HEK293 (cell line): Measurements from ENCODE around the gene UBXN11.

Source experiments
- CTCF ChIA-PET: fragments of 350-600 bp; formaldehyde crosslinking; extraction: SDS; loops from one replicate; lab custom pipeline; 2021; ENCODE audit warnings: antibody characterized with exemption; lab: Yijun Ruan, JAX
- POLR2A ChIA-PET: fragments of 300-600 bp; formaldehyde crosslinking; extraction: SDS; loops from one replicate; lab custom pipeline; 2020; ENCODE audit warnings: antibody characterized with exemption, inconsistent platforms; lab: Yijun Ruan, JAX
- H3K27ac ChIP-seq: fragments of 200-500 bp; sonication (Bioruptor generic); 2 replicates; pipeline ENCODE4 v1.5.1; 2014; ENCODE audit warnings: low read depth, low read length, control low read depth, inconsistent platforms; ENCODE audit errors: extremely low read depth
- H3K36me3 ChIP-seq, 2 experiments: fragments of 200-500 bp in 1 of 2; sonication (Bioruptor generic) in 1 of 2; 1 replicate in 1 of 2; 2 replicates in 1 of 2; pipeline ENCODE4 v1.5.1; 2014 to 2017; ENCODE audit warnings: inconsistent platforms in 2 of 2, low read length in 2 of 2; ENCODE audit not compliant: control insufficient read depth in 2 of 2, insufficient read depth in 1 of 2
- H3K4me1 ChIP-seq: fragments of 200-500 bp; sonication (Bioruptor generic); 2 replicates; pipeline ENCODE4 v1.5.1; 2014; ENCODE audit warnings: mild to moderate bottlenecking, low read length, inconsistent platforms; ENCODE audit not compliant: control insufficient read depth, insufficient read depth
- H3K4me3 ChIP-seq: 2 replicates; pipeline ENCODE4 v1.5.1; 2011; ENCODE audit warnings: low read depth, mild to moderate bottlenecking, control low read depth, low read length, moderate library complexity
- H3K9me3 ChIP-seq: fragments of 200-500 bp; sonication (Bioruptor generic); 2 replicates; pipeline ENCODE4 v1.5.1; 2014; ENCODE audit warnings: low read depth, low read length, inconsistent platforms; ENCODE audit not compliant: control insufficient read depth, insufficient read depth
- GLI4 ChIP-seq: fragments of 450-650 bp; formaldehyde crosslinking; IDR thresholded peaks from 2 replicates; pipeline ENCODE4 v1.5.1; 2016; ENCODE audit warnings: missing biosample characterization, missing genetic modification characterization
- HIC1 ChIP-seq: fragments of 450-650 bp; formaldehyde crosslinking; IDR thresholded peaks from 2 replicates; pipeline ENCODE4 v1.5.1; 2016; ENCODE audit warnings: missing biosample characterization, missing genetic modification characterization
- KLF10 ChIP-seq: fragments of 450-650 bp; IDR thresholded peaks from 2 replicates; pipeline ENCODE4 v1.5.1; 2018; ENCODE audit warnings: missing biosample characterization, mild to moderate bottlenecking, missing genetic modification characterization
- MYNN ChIP-seq: fragments of 450-650 bp; formaldehyde crosslinking; IDR thresholded peaks from 2 replicates; pipeline ENCODE4 v1.5.1; 2016; ENCODE audit warnings: missing biosample characterization, missing genetic modification characterization, borderline replicate concordance
- ZBTB10 ChIP-seq: fragments of 450-650 bp; formaldehyde crosslinking; IDR thresholded peaks from 2 replicates; pipeline ENCODE4 v1.5.1; 2016; ENCODE audit warnings: missing biosample characterization, missing genetic modification characterization
- ZBTB17 ChIP-seq: fragments of 450-650 bp; formaldehyde crosslinking; IDR thresholded peaks from 2 replicates; pipeline ENCODE4 v1.5.1; 2016; ENCODE audit warnings: missing biosample characterization, missing genetic modification characterization
- ZBTB8A ChIP-seq: fragments of 450-650 bp; formaldehyde crosslinking; IDR thresholded peaks from 2 replicates; pipeline ENCODE4 v1.5.1; 2016; ENCODE audit warnings: missing biosample characterization, missing genetic modification characterization
- ZNF112 ChIP-seq: fragments of 450-650 bp; formaldehyde crosslinking; IDR thresholded peaks from 2 replicates; pipeline ENCODE4 v1.5.0; 2017; ENCODE audit warnings: missing biosample characterization, missing genetic modification characterization
- ZNF398 ChIP-seq: fragments of 450-650 bp; formaldehyde crosslinking; IDR thresholded peaks from 2 replicates; pipeline ENCODE4 v1.5.1; 2017; ENCODE audit warnings: missing biosample characterization, missing genetic modification characterization
- ZNF501 ChIP-seq: fragments of 450-650 bp; formaldehyde crosslinking; IDR thresholded peaks from 2 replicates; pipeline ENCODE4 v1.5.1; 2016; ENCODE audit warnings: missing biosample characterization, missing genetic modification characterization
- ZNF585B ChIP-seq: fragments of 450-650 bp; formaldehyde crosslinking; IDR thresholded peaks from 2 replicates; pipeline ENCODE4 v1.5.1; 2016; ENCODE audit warnings: missing biosample characterization, missing genetic modification characterization
- ZNF600 ChIP-seq: fragments of 450-650 bp; formaldehyde crosslinking; IDR thresholded peaks from 2 replicates; pipeline ENCODE4 v1.5.1; 2016; ENCODE audit warnings: missing biosample characterization, missing genetic modification characterization
- ZNF621 ChIP-seq: fragments of 450-650 bp; formaldehyde crosslinking; IDR thresholded peaks from 2 replicates; pipeline ENCODE4 v1.5.1; 2017; ENCODE audit warnings: missing biosample characterization, missing genetic modification characterization
- ZNF664 ChIP-seq: fragments of 450-650 bp; formaldehyde crosslinking; IDR thresholded peaks from 2 replicates; pipeline ENCODE4 v1.5.1; 2016; ENCODE audit warnings: missing biosample characterization, missing genetic modification characterization

UBXN11 gene

GRCh38 chr1:26287033-26287711 lies 19.3 kb downstream of the UBXN11 start:
- POLR2A ChIA-PET = no interaction called here
- no peak overlapping the region for H3K27ac ChIP-seq
- H3K36me3 ChIP-seq = peaks cover 0 to 15% of the 10 kb centered on the region in 2 experiments; a peak in 1 of 3 replicates
- H3K4me1 ChIP-seq = no peaks in the 10 kb centered on the region
- no peaks in the 10 kb centered on the region for H3K9me3 ChIP-seq
- no peak overlapping the region for H3K4me3 ChIP-seq
- CTCF ChIA-PET = interaction anchor here (0.6 to 10.2 kb wide), 7 partner anchors 11 to 216 kb away, joined by 3 to 203 read pairs (median 35); partner anchors contain the start of genes CD52 and UBXN11
- TF ChIP-seq GLI4 (tag by site-specific recombination) (no peak), ZNF600 (tag by site-specific recombination) (peak; percentile 98), ZNF398 (tag by site-specific recombination) (peak; percentile 26; the same call in 1 of the 2 replicates), ZNF112 (tag by site-specific recombination) (no peak)

GRCh38 chr1:26286064-26286416 lies 20.4 kb downstream of the UBXN11 start:
- Histone ChIP-seq H3K4me1 (no peaks in the 10 kb centered on the region), H3K9me3 (no peaks in the 10 kb centered on the region), H3K4me3 (no peak overlapping the region), H3K36me3 (peaks cover 0 to 24% of the 10 kb centered on the region in 2 experiments; a peak in 1 of 3 replicates), H3K27ac (no peak overlapping the region)
- TF ChIP-seq ZNF664 (tag by site-specific recombination) = peak; percentile 96
- no peak for TF ChIP-seq ZNF621
- POLR2A ChIA-PET = interaction anchor here (1.7 to 2.0 kb wide), 2 partner anchors 36 to 131 kb away, joined by 4 to 10 read pairs; no protein-coding TSS in a partner anchor
- CTCF ChIA-PET = interaction anchor here (0.5 to 10.2 kb wide), 29 partner anchors 8 to 1124 kb away, joined by 3 to 203 read pairs (median 5); partner anchors contain the start of genes CD52, DHDDS and UBXN11

- Histone ChIP-seq H3K36me3 (peaks cover 0 to 26% of the 10 kb centered on the region in 2 experiments; a peak in 1 of 3 replicates), H3K9me3 (no peaks in the 10 kb centered on the region), H3K4me3 (no peak overlapping the region), H3K4me1 (no peaks in the 10 kb centered on the region), H3K27ac (no peak overlapping the region)
- TF ChIP-seq HIC1 (0 out of 2 replicates have a peak, but pooled peaks have one; percentile 52), MYNN (tag by site-specific recombination) (no peak)
- ChIA-PET CTCF (interaction anchor here (0.5 to 10.2 kb wide), 40 partner anchors 9 to 1124 kb away, joined by 3 to 203 read pairs (median 4); partner anchors contain the start of genes CATSPER4, CD52, DHDDS and UBXN11), POLR2A (interaction anchor here (1.7 to 2.0 kb wide), 2 partner anchors 36 to 132 kb away, joined by 4 to 10 read pairs; no protein-coding TSS in a partner anchor)
These were observed 20.9 kb downstream of the UBXN11 start for GRCh38 chr1:26285366-26286063.

- Histone ChIP-seq H3K4me1 (no peaks in the 10 kb centered on the region), H3K36me3 (peaks cover 0 to 26% of the 10 kb centered on the region in 2 experiments; a peak in 1 of 3 replicates), H3K27ac (no peak overlapping the region), H3K4me3 (no peak overlapping the region), H3K9me3 (no peaks in the 10 kb centered on the region)
- CTCF ChIA-PET = interaction anchor here (0.5 to 10.2 kb wide), 39 partner anchors 9 to 615 kb away, joined by 3 to 203 read pairs (median 4); partner anchors contain the start of genes CATSPER4, CD52 and UBXN11
- POLR2A ChIA-PET = interaction anchor here (0.6 to 2.0 kb wide), 6 partner anchors 13 to 132 kb away, joined by 3 to 10 read pairs (median 4); partner anchors contain the start of genes CD52 and UBXN11
- TF ChIP-seq ZBTB8A (tag by site-specific recombination) = peak; percentile 56
- no peak for TF ChIP-seq ZNF585B
- TF ChIP-seq KLF10 (tag by site-specific recombination) = peak; percentile 70; the same call in 1 of the 2 replicates
- peak; percentile 77; the same call in 1 of the 2 replicates for TF ChIP-seq ZNF501
- TF ChIP-seq ZBTB10 (tag by site-specific recombination) = peak; percentile 73
- TF ChIP-seq ZBTB17 = peak; percentile 68
These were observed 21.7 kb downstream of the UBXN11 start for GRCh38 chr1:26284597-26285347.
